GM19193 (cell line): Measurements from ENCODE around the gene TSNAXIP1.

Experiments used
- POLR2A ChIP-seq: IDR thresholded peaks from 4 replicates; pipeline ENCODE4 v1.6.1; 2011; ENCODE audit not compliant: insufficient read depth, insufficient read length; ENCODE audit errors: extremely low read depth

Gene TSNAXIP1

GRCh38 chr16:67874372-67874771 is 67.7 kb downstream of the TSNAXIP1 start:
- TF ChIP-seq POLR2A = no peak

- TF ChIP-seq POLR2A = no peak
These were observed 70.4 kb downstream of the TSNAXIP1 start for GRCh38 chr16:67877064-67877463.
